Stomach (tissue), 4 donors: ENCODE results near the gene AK9.

ENCODE experiments used
- CTCF ChIP-seq, 7 experiments: fragments of 450-650 bp in 4 of 7; fragments of 200-600 bp in 3 of 7; sonication (generic) in 3 of 7; IDR thresholded peaks; one replicate each; pipeline ENCODE4 v1.5.1; 2016 to 2019; ENCODE audit warnings: antibody characterized with exemption in 7 of 7, control low read depth in 2 of 7, mild to moderate bottlenecking in 1 of 7
- EP300 ChIP-seq: sonication (generic); formaldehyde crosslinking; IDR thresholded peaks from one replicate; pipeline ENCODE4 v1.6.1; 2017; ENCODE audit warnings: antibody characterized with exemption

- TF ChIP-seq CTCF (IDR thresholded peaks at IDR 0.05) (no peak), EP300 (no peak)
Measured at GRCh38 chr6:109515781-109516409, 175.1 kb downstream of the AK9 start.
